ENCODE data around the gene CES4A. TPM values are rescaled to one million over a fixed set of nuclear protein-coding genes. Genes with fewer than 3 reads are reported as not detected.

CES4A gene
- polyA plus RNA-seq, 4 donors, result 4.8 to 26.3 (median 10.5) TPM

- 93 to 96% (median 94%) methylated on average over 1 of the region's 1 CpG for WGBS, 3 donors
- Histone ChIP-seq H3K27ac (ENCODE audit: low read depth in 1 of 3, low read length in 2 of 3) (no peak overlapping the region), H3K27me3 (ENCODE audit: control insufficient read depth in 3 of 3, insufficient read depth in 3 of 3, low read length in 3 of 3) (no peaks in the 10 kb centered on the region), H3K9me3 (ENCODE audit: control insufficient read depth in 2 of 2, insufficient read depth in 1 of 2, low read depth in 1 of 2, low read length in 1 of 2) (no peaks in the 10 kb centered on the region), H3K36me3 (ENCODE audit: control insufficient read depth in 3 of 3, insufficient read depth in 2 of 3, low read depth in 1 of 3, low read length in 3 of 3) (peaks cover 0 to 19% (median 2%) of the 10 kb centered on the region in 3 donors), H3K4me3 (ENCODE audit: low read depth in 1 of 3, low read length in 3 of 3) (no peak overlapping the region), H3K4me1 (ENCODE audit: control insufficient read depth in 3 of 3, insufficient read depth in 2 of 3, low read depth in 1 of 3, low read length in 2 of 3) (no peaks in the 10 kb centered on the region)
- DNase-seq (no peak), FAIRE-seq (no peak)
Measured at GRCh38 chr16:67043420-67043819, 55.0 kb downstream of the CES4A start.

- no peak for FAIRE-seq
- Histone ChIP-seq H3K27me3 (ENCODE audit: control insufficient read depth in 3 of 3, insufficient read depth in 3 of 3, low read length in 3 of 3) (no peaks in the 10 kb centered on the region), H3K27ac (ENCODE audit: low read depth in 1 of 3, low read length in 2 of 3) (no peak overlapping the region), H3K9me3 (ENCODE audit: control insufficient read depth in 2 of 2, insufficient read depth in 1 of 2, low read depth in 1 of 2, low read length in 1 of 2) (no peaks in the 10 kb centered on the region), H3K4me3 (ENCODE audit: low read depth in 1 of 3, low read length in 3 of 3) (no peak overlapping the region), H3K4me1 (ENCODE audit: control insufficient read depth in 3 of 3, insufficient read depth in 2 of 3, low read depth in 1 of 3, low read length in 2 of 3) (no peaks in the 10 kb centered on the region), H3K36me3 (ENCODE audit: control insufficient read depth in 3 of 3, insufficient read depth in 2 of 3, low read depth in 1 of 3, low read length in 3 of 3) (peaks cover 0 to 21% (median 0%) of the 10 kb centered on the region in 3 donors)
- 85 to 100% (median 91%) methylated on average over 2 of the region's 2 CpGs for WGBS, 3 donors
- DNase-seq, result no peak
Measured at GRCh38 chr16:67050796-67051195, 62.4 kb downstream of the CES4A start.

GRCh38 chr16:67052399-67052798 is 64.0 kb downstream of the CES4A start:
- WGBS, 3 donors, result 80 to 95% (median 86%) methylated on average over 1 of the region's 1 CpG
- FAIRE-seq (no peak), DNase-seq (no peak)
- H3K9me3 ChIP-seq (ENCODE audit: control insufficient read depth in 2 of 2, insufficient read depth in 1 of 2, low read depth in 1 of 2, low read length in 1 of 2), result no peaks in the 10 kb centered on the region
- H3K27me3 ChIP-seq (ENCODE audit: control insufficient read depth in 3 of 3, insufficient read depth in 3 of 3, low read length in 3 of 3), result no peaks in the 10 kb centered on the region
- H3K27ac ChIP-seq (ENCODE audit: low read depth in 1 of 3, low read length in 2 of 3), result no peak overlapping the region
- peaks cover 0 to 18% (median 0%) of the 10 kb centered on the region in 3 donors for H3K36me3 ChIP-seq (ENCODE audit: control insufficient read depth in 3 of 3, insufficient read depth in 2 of 3, low read depth in 1 of 3, low read length in 3 of 3)
- no peaks in the 10 kb centered on the region for H3K4me1 ChIP-seq (ENCODE audit: control insufficient read depth in 3 of 3, insufficient read depth in 2 of 3, low read depth in 1 of 3, low read length in 2 of 3)
- no peak overlapping the region for H3K4me3 ChIP-seq (ENCODE audit: low read depth in 1 of 3, low read length in 3 of 3)

- Histone ChIP-seq H3K9me3 (ENCODE audit: control insufficient read depth in 2 of 2, insufficient read depth in 1 of 2, low read depth in 1 of 2, low read length in 1 of 2) (no peaks in the 10 kb centered on the region), H3K27me3 (ENCODE audit: control insufficient read depth in 3 of 3, insufficient read depth in 3 of 3, low read length in 3 of 3) (no peaks in the 10 kb centered on the region), H3K27ac (ENCODE audit: low read depth in 1 of 3, low read length in 2 of 3) (peak overlapping the region in 1 of 3 donors; percentile 4), H3K4me3 (ENCODE audit: low read depth in 1 of 3, low read length in 3 of 3) (no peak overlapping the region), H3K4me1 (ENCODE audit: control insufficient read depth in 3 of 3, insufficient read depth in 2 of 3, low read depth in 1 of 3, low read length in 2 of 3) (no peaks in the 10 kb centered on the region), H3K36me3 (ENCODE audit: control insufficient read depth in 3 of 3, insufficient read depth in 2 of 3, low read depth in 1 of 3, low read length in 3 of 3) (peaks cover 0 to 16% (median 0%) of the 10 kb centered on the region in 3 donors)
- WGBS, 3 donors, result 73 to 89% (median 77%) methylated on average over 4 of the region's 4 CpGs
- no peak for DNase-seq
- FAIRE-seq, result no peak
Measured at GRCh38 chr16:67053767-67054334, 65.5 kb downstream of the CES4A start.

GRCh38 chr16:67054901-67055300 is 66.5 kb downstream of the CES4A start:
- 85 to 98% (median 94%) methylated on average over 2 of the region's 2 CpGs for WGBS, 3 donors
- no peak overlapping the region for H3K27ac ChIP-seq (ENCODE audit: low read depth in 1 of 3, low read length in 2 of 3)
- H3K9me3 ChIP-seq (ENCODE audit: control insufficient read depth in 2 of 2, insufficient read depth in 1 of 2, low read depth in 1 of 2, low read length in 1 of 2), result no peaks in the 10 kb centered on the region
- H3K4me3 ChIP-seq (ENCODE audit: low read depth in 1 of 3, low read length in 3 of 3), result no peak overlapping the region
- DNase-seq (no peak), FAIRE-seq (no peak)
- no peaks in the 10 kb centered on the region for H3K27me3 ChIP-seq (ENCODE audit: control insufficient read depth in 3 of 3, insufficient read depth in 3 of 3, low read length in 3 of 3)
- peaks cover 0 to 9% (median 0%) of the 10 kb centered on the region in 3 donors for H3K36me3 ChIP-seq (ENCODE audit: control insufficient read depth in 3 of 3, insufficient read depth in 2 of 3, low read depth in 1 of 3, low read length in 3 of 3)
- H3K4me1 ChIP-seq (ENCODE audit: control insufficient read depth in 3 of 3, insufficient read depth in 2 of 3, low read depth in 1 of 3, low read length in 2 of 3), result no peaks in the 10 kb centered on the region

GRCh38 chr16:67055712-67056487 is 67.5 kb downstream of the CES4A start:
- Histone ChIP-seq H3K36me3 (ENCODE audit: control insufficient read depth in 3 of 3, insufficient read depth in 2 of 3, low read depth in 1 of 3, low read length in 3 of 3) (peaks cover 0 to 9% (median 0%) of the 10 kb centered on the region in 3 donors), H3K9me3 (ENCODE audit: control insufficient read depth in 2 of 2, insufficient read depth in 1 of 2, low read depth in 1 of 2, low read length in 1 of 2) (no peaks in the 10 kb centered on the region), H3K27ac (ENCODE audit: low read depth in 1 of 3, low read length in 2 of 3) (no peak overlapping the region), H3K4me3 (ENCODE audit: low read depth in 1 of 3, low read length in 3 of 3) (no peak overlapping the region), H3K27me3 (ENCODE audit: control insufficient read depth in 3 of 3, insufficient read depth in 3 of 3, low read length in 3 of 3) (no peaks in the 10 kb centered on the region), H3K4me1 (ENCODE audit: control insufficient read depth in 3 of 3, insufficient read depth in 2 of 3, low read depth in 1 of 3, low read length in 2 of 3) (no peaks in the 10 kb centered on the region)
- FAIRE-seq (no peak), DNase-seq (peak in 1 of 2 donors; percentile 9)
- WGBS, 3 donors, result 79 to 88% (median 86%) methylated on average over 4 of the region's 4 CpGs

Other genes starting within 250 kb of the CES4A start
- 10 to 100 TPM; 37.8 to 92.9 (median 62.6) TPM for gene DYNC1LI2, start 237.0 kb upstream of the CES4A start, polyA plus RNA-seq
- under 1 TPM in 1 of 4 donors, not detected in 3; 0.04 TPM for gene TERB1, start 187.0 kb upstream of the CES4A start, polyA plus RNA-seq
- gene NAE1, start 157.6 kb upstream of the CES4A start, polyA plus RNA-seq, result 10 to 100 TPM; 39.4 to 60.9 (median 47.1) TPM
- 10 to 100 TPM in 3 of 4 donors, 1 to 10 TPM in 1; 6.4 to 89.7 (median 47.7) TPM for gene CA7, start 144.2 kb upstream of the CES4A start, polyA plus RNA-seq
- 10 to 100 TPM in 1 of 4 donors, 1 to 10 TPM in 3; 1.6 to 11.2 (median 4.3) TPM for gene PDP2, start 108.1 kb upstream of the CES4A start, polyA plus RNA-seq
- 1 to 10 TPM in 3 of 4 donors, under 1 TPM in 1; 0.91 to 8.5 (median 4.4) TPM for gene CDH16, start 69.7 kb upstream of the CES4A start, polyA plus RNA-seq
- gene RRAD, start 63.1 kb upstream of the CES4A start, polyA plus RNA-seq, result 10 to 100 TPM in 1 of 4 donors, 1 to 10 TPM in 2, under 1 TPM in 1; 0.83 to 10.9 (median 3.6) TPM
- gene CIAO2B, start 54.2 kb upstream of the CES4A start, polyA plus RNA-seq, result 100 to 1,000 TPM in 3 of 4 donors, 10 to 100 TPM in 1; 79.7 to 274 (median 232) TPM
- 100 to 1,000 TPM; 221 to 337 (median 294) TPM for gene CES2, start 53.1 kb upstream of the CES4A start, polyA plus RNA-seq
- gene CES3, start 27.3 kb upstream of the CES4A start, polyA plus RNA-seq, result 10 to 100 TPM; 14.6 to 36.0 (median 24.3) TPM
- gene CBFB, start 40.6 kb downstream of the CES4A start, polyA plus RNA-seq, result 10 to 100 TPM in 2 of 4 donors, 1 to 10 TPM in 2; 5.4 to 21.6 (median 10.7) TPM
- gene PHAF1, start 121.4 kb downstream of the CES4A start, polyA plus RNA-seq, result 10 to 100 TPM in 2 of 4 donors, 1 to 10 TPM in 2; 5.9 to 13.6 (median 8.7) TPM
- gene B3GNT9, start 162.4 kb downstream of the CES4A start, polyA plus RNA-seq, result 1 to 10 TPM in 3 of 4 donors, under 1 TPM in 1; 0.89 to 4.9 (median 2.6) TPM
- 10 to 100 TPM; 16.6 to 37.8 (median 23.6) TPM for gene TRADD, start 171.3 kb downstream of the CES4A start, polyA plus RNA-seq
- gene FBXL8, start 171.4 kb downstream of the CES4A start, polyA plus RNA-seq, result 10 to 100 TPM in 1 of 4 donors, 1 to 10 TPM in 3; 5.8 to 13.1 (median 6.9) TPM
- gene HSF4, start 176.2 kb downstream of the CES4A start, polyA plus RNA-seq, result 10 to 100 TPM in 1 of 4 donors, 1 to 10 TPM in 3; 4.6 to 15.1 (median 7.6) TPM
- gene NOL3, start 181.9 kb downstream of the CES4A start, polyA plus RNA-seq, result 10 to 100 TPM in 2 of 4 donors, 1 to 10 TPM in 2; 4.5 to 17.1 (median 9.5) TPM
- 10 to 100 TPM; 15.7 to 19.0 (median 18.2) TPM for gene MATCAP1, start 195.4 kb downstream of the CES4A start, polyA plus RNA-seq
- 1 to 10 TPM; 1.6 to 7.9 (median 6.0) TPM for gene EXOC3L1, start 201.5 kb downstream of the CES4A start, polyA plus RNA-seq
- gene E2F4, start 203.6 kb downstream of the CES4A start, polyA plus RNA-seq, result 10 to 100 TPM; 48.6 to 63.7 (median 58.3) TPM
- 100 to 1,000 TPM in 1 of 4 donors, 10 to 100 TPM in 3; 36.3 to 101 (median 67.4) TPM for gene ELMO3, start 210.5 kb downstream of the CES4A start, polyA plus RNA-seq
- 100 to 1,000 TPM in 2 of 4 donors, 10 to 100 TPM in 2; 63.0 to 153 (median 102) TPM for gene TMEM208, start 238.5 kb downstream of the CES4A start, polyA plus RNA-seq